RCC 7860 (cell line): ENCODE data around the gene BTBD18.

ENCODE experiments used
- DNase-seq: peaks from one replicate; pipeline ENCODE4 v3.0.0-alpha.2; 2015; ENCODE audit warnings: low spot score
- FAIRE-seq: peaks from 2 replicates; lab custom pipeline; 2012; peaks lifted over from hg19 to GRCh38; lab: Jason Lieb, UNC

BTBD18 gene, protein sequence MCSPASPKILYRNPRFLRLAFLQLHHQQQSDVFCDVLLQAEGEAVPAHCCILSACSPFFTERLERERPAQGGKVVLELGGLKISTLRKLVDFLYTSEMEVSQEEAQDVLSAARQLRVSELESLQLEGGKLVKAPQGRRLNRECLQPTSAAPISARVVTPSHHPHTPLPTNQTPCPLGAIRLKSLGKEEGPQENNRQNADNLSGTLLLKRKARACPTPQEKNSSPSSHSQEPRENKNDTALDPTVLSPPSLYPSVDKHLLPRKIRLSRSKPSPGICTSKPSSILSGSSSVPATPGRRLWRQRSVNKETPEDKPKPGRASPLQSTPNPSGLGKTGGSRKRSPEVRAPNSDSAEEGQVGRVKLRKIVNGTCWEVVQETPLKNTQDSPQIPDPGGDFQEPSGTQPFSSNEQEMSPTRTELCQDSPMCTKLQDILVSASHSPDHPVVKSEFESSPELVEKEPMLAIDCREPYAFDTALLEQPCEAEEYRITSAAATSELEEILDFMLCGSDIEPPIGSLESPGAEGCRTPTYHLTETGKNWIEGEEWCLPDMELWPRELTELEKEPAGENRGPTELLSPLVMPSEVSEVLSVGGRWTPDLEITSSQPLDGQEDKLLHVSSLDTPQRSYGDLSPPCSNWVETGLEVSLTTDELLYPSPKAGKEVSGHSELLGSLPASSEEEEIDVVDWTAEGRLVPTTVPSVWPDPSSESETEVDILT

GRCh38 chr11:57751676-57752253 lies at the start of gene BTBD18:
Gene BTBD18, minus strand, starts transcription at chr11:57751819. Its CDS starts 631 bp downstream, at chr11:57751188.
- FAIRE-seq: no peak
- DNase-seq: no peak

- DNase-seq (no peak), FAIRE-seq (no peak)
Measured at GRCh38 chr11:57801183-57801485, 49.5 kb upstream of the BTBD18 start.

DNA sequence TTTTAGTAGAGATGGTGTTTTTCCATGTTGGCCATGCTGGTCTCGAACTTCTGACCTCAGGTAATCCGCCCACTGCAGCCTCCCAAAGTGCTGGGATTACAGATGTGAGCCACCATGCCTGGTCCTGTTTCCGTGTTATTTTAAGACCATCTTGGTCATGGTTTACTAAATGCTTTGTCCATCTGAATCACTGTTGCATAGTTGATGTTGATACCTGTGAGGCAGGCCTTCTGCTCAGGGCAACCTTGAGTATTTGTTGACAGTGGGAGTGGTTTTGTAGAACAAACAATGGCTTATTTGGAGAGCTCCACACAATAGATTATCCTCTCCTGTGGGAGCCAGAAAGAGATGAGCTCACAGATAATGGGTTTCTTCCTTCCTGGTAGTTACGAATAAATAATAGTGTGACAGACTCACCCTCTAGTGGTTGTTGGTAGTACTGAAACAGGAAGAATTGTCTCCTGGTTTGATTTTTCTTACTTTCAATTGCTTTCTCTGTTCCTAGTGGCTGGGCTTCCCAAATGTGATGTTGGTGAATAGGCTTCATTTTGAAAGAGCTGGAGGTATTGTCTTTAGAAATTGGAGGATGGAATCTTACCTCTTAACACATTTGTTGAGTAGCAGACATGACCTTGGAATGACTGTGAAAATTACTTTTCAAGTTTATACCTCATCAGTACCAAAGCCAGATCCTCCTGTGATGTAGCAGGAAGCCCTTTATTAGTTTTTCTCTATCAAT lies 49.0 kb upstream of the BTBD18 start:
- DNase-seq (peak; percentile 61), FAIRE-seq (peak; percentile 35)

DNA sequence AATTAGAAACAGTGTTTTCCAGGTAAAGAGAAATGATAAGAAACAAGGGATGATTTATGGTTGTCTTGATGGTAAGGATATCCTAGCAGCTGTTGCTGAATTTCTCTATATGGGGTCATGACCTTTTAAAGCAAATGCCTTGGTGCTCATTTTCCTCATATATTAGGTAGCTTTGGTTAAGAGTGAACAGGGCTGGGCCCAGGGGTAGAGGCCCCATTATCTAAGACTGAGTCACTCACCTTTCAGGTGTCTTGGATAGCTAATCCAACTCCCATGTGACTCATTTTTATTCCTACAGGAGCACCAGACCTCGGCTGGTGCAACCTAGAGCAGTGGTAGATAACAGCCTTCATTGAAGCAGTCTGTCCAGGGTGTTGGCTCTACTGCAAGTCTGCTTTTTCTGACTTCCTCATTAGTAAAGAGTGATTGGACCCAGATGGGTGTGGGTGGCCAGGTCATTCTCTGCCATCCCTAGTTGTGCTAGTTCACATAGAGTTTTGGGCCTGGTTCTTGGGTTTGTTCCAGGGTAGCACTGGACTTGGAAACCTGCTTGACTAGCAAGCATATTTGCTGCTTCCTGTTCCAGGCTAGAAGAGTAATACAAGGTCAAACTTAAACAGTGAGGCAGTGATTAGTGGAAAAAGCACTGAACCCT lies 47.4 kb upstream of the BTBD18 start:
- FAIRE-seq: no peak
- DNase-seq: peak; percentile 46

GRCh38 chr11:57793351-57794115 lies 41.9 kb upstream of the BTBD18 start:
- no peak for FAIRE-seq
- no peak for DNase-seq

GRCh38 chr11:57792870-57793269 lies 41.3 kb upstream of the BTBD18 start:
- FAIRE-seq: peak; percentile 90
- DNase-seq: peak; percentile 69

DNA sequence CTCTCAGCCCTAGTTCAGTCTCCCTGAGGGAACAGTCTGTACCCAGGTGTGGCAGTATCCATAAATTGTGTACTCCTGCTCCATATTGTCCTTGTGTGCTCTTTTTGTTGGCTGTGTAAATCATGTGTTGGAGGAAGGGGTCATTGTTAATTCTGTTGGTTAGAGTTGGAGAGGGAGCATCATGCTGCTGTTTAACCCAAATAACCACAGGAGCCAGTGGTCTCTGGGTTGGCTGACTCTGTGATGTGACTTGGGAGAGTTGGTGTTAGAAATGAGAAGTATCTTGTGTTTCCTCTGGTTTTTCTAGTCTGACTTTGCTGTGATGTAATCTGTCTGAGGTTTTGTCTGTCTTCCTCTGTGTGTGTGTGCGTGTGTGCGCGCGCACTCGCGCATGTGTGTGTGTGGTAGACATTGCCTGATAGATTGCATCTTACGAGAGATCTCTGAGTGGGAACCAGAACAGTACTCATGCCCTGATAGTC lies 40.5 kb upstream of the BTBD18 start:
- peak; percentile 79 for DNase-seq

GRCh38 chr11:57791321-57792059 lies 39.9 kb upstream of the BTBD18 start:
- no peak for FAIRE-seq
- DNase-seq: peak; percentile 46

More for the DNA sequence above, 40.5 kb upstream of the BTBD18 start:
- FAIRE-seq: peak; percentile 84

GRCh38 chr11:57788703-57789088 lies 37.1 kb upstream of the BTBD18 start:
- DNase-seq (no peak), FAIRE-seq (no peak)

GRCh38 chr11:57787920-57788702 lies 36.5 kb upstream of the BTBD18 start:
- no peak for DNase-seq
- FAIRE-seq: no peak

GRCh38 chr11:57787006-57787604 lies 35.5 kb upstream of the BTBD18 start:
- FAIRE-seq (no peak), DNase-seq (no peak)

- DNase-seq (no peak), FAIRE-seq (no peak)
Measured at GRCh38 chr11:57786436-57786835, 34.8 kb upstream of the BTBD18 start.

DNA sequence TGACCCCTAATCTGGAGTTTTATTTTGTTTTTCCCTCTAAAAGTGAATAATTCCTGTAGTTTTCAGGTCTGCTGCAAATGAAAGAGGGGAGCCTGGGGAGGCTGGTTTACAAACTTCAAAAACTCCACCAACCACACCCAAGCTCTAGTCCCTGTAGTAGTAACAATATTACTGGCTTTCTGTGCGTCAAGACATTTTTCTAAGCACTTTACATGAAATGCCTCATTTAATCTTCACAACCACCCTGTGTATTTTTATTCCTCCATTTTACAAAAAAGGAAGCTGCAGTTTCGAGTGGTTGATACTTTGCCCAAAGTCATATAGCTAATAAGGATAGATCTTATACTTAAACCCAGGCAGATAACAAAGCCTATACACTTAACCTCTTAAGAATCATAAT lies 33.5 kb upstream of the BTBD18 start:
- no peak for DNase-seq
- FAIRE-seq: no peak

DNA sequence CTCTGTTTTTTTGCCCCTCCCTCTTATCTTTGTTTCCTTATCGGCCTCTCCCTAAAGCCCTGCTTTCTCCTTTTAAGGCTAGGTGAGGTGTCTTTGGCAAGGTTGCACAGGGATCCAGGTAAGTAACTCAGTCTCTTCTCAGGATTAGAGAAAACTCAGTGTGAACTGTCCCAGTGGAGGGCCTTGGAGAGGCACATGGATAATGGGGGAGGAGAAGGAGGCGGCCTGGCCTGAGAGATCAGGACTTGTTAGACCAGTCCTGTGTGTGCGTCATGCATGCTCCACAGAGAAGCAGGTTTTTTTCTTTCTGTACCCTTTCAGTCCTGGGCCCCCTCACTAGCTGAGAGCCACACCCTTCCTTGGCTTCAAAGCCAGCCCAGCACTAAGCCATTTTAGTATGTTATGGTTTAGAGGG lies 29.9 kb upstream of the BTBD18 start:
- DNase-seq (no peak), FAIRE-seq (no peak)

DNA sequence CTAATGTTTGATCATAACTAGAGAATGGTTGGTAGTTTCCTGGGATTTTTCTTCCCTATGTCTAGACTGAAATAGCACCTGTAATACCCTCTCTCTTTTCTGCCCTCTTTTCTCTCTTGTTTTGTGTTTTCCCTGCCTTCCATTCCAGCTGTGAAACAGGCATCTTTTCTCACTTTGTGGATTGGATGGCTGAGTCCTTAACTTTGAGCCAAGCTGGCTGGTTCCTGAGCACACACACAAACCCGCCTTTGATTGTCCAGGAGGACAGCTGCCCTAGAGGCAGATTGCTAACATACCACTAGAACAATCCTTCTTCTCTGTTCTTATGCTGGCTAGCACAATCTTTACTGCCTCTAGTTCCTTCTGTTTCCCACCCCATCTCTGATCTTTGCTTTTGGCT lies 27.7 kb upstream of the BTBD18 start:
- DNase-seq (no peak), FAIRE-seq (no peak)

DNA sequence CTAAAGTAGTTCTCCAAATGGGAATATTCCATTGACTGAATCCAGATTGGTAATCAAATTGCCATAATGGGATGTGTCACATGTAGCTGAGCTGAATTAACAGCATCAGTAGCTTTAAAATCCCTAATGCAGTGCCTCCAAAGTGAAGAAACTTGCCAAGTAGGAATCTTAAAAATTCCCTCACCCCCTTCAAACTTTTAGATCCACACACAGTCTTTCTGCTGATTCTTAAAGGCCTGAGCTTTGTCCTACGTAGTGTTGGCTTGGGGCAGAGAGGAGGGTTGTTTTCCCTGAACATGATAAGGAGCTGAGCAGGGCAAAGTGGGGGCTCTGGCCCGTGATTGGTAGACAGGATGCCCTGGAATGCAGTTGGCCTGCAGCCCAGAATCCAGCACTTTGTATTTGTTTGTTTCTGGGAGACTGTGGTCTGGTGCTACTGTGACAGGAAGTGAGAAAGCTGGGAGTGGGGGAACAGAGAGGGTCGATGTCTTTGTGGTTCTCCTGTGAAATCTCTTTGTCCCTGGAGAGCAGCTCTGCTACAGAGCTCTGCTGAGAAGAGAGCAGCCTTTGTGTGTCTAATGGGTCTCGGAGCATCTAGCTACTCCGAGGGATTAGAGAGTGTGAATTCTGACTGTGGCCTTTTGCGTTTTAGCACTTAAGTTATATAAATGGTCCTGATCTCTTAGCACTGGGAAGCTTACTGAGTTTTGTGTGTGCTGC lies 26.9 kb upstream of the BTBD18 start:
- peak; percentile 92 for DNase-seq
- peak; percentile 78 for FAIRE-seq

DNA sequence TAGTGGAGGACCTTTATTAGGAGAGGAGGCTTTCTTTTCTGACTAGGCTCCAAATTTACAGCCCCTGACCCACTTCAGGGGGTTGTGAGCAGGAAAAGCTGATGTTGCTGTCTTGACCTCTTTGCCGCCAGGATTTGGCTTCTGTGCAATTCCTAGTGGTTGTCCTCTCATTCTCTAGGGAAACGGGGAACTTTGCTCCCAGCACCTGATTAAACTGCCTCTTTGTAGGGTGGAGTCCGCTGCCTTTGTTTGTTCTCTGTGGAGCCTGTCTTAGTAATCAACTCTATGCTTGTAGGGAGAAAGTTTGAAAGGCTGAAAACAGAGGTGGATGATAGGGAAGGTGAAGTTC lies 26.3 kb upstream of the BTBD18 start:
- FAIRE-seq (no peak), DNase-seq (no peak)
